OCI-LY7 (cell line): ENCODE data around the gene PEPD.

Experiments used
- EZH2phosphoT487 ChIP-seq: fragments of 200-600 bp; sonication (generic); IDR thresholded peaks from 2 replicates; pipeline ENCODE4 v1.6.1; 2018; ENCODE audit warnings: low read depth, borderline replicate concordance, mild to moderate bottlenecking, mixed run types, antibody characterized with exemption, low read length, moderate library complexity, mixed read lengths
- TF ChIP-seq, protein P1 (sequence below): fragments of 200-600 bp; sonication (generic); conservative IDR thresholded peaks from 2 replicates; pipeline ENCODE4 v1.5.1; 2014; ENCODE audit warnings: mild to moderate bottlenecking, antibody characterized with exemption, low read length, moderate library complexity, mixed read lengths

DNA sequence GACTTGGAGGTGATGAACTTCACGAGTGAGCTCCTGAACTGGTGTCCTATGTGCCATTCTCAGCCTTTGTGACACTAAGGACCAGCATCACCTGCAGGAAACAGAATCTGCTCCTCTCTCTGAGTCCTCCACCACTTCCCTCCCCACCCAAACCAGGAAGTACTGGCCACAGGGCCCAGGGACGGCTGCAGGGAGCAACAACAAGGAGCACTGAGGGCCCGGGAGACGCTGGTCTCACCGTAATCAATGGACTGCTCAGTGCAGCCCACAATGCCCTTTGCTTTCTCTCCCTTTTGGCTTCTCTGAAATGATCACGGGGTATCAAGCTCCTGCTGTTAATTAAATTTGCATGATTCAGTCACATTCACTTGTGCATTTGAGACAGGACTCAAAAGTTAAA, 18.6 kb downstream of the PEPD start:
- TF ChIP-seq, protein P1, sequence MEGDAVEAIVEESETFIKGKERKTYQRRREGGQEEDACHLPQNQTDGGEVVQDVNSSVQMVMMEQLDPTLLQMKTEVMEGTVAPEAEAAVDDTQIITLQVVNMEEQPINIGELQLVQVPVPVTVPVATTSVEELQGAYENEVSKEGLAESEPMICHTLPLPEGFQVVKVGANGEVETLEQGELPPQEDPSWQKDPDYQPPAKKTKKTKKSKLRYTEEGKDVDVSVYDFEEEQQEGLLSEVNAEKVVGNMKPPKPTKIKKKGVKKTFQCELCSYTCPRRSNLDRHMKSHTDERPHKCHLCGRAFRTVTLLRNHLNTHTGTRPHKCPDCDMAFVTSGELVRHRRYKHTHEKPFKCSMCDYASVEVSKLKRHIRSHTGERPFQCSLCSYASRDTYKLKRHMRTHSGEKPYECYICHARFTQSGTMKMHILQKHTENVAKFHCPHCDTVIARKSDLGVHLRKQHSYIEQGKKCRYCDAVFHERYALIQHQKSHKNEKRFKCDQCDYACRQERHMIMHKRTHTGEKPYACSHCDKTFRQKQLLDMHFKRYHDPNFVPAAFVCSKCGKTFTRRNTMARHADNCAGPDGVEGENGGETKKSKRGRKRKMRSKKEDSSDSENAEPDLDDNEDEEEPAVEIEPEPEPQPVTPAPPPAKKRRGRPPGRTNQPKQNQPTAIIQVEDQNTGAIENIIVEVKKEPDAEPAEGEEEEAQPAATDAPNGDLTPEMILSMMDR = no peak
- no peak for TF ChIP-seq EZH2phosphoT487
